Neural cell (in vitro differentiated cells): ENCODE results near the gene GPALPP1.

Source experiments
- CTCF ChIP-seq: fragments of 450-650 bp; IDR thresholded peaks from 2 replicates; pipeline ENCODE4 v1.5.1; 2014; ENCODE audit warnings: antibody characterized with exemption, mild to moderate bottlenecking, moderate library complexity; ENCODE audit not compliant: poor library complexity, severe bottlenecking
- EZH2 ChIP-seq: fragments of 200-600, 300-800 bp; shearing (Covaris generic), sonication (generic); IDR thresholded peaks from 2 replicates; pipeline ENCODE4 v1.6.1; 2014; ENCODE audit warnings: antibody characterized with exemption, low read length, borderline replicate concordance, mild to moderate bottlenecking; ENCODE audit not compliant: insufficient read depth, poor library complexity, severe bottlenecking
- POLR2AphosphoS5 ChIP-seq: IDR thresholded peaks from 2 replicates; pipeline ENCODE4 v1.6.1; 2012
- RAD21 ChIP-seq: fragments of 450-650 bp; conservative IDR thresholded peaks from 2 replicates; pipeline ENCODE4 v1.6.1; 2014; ENCODE audit warnings: antibody characterized with exemption, mild to moderate bottlenecking, moderate library complexity
- REST ChIP-seq: IDR thresholded peaks from 2 replicates; pipeline ENCODE4 v1.6.1; 2012; ENCODE audit warnings: borderline replicate concordance
- TAF1 ChIP-seq: IDR thresholded peaks from 2 replicates; pipeline ENCODE4 v1.6.1; 2012; ENCODE audit warnings: low read depth

- TF ChIP-seq EZH2, result no peak
- no peak for TF ChIP-seq CTCF
- TF ChIP-seq TAF1, result no peak
- TF ChIP-seq RAD21, result no peak
- no peak for TF ChIP-seq POLR2AphosphoS5
- no peak for TF ChIP-seq REST
Measured at GRCh38 chr13:44967704-44968433, 21.5 kb upstream of the GPALPP1 start.
